HAP-1 (cell line): ENCODE results near the gene THRB.

Source experiments
- DNase-seq, 2 experiments: peaks; one replicate each; pipeline ENCODE4 v3.0.0-alpha.2; 2016 to 2020; ENCODE audit warnings: low spot score in 2 of 2
- H3K27me3 ChIP-seq: fragments of 250-450 bp; sonication (Bioruptor Pico); 2 replicates; pipeline ENCODE4 v1.5.1; 2020; ENCODE audit warnings: low read depth, mild to moderate bottlenecking, moderate library complexity
- H3K36me3 ChIP-seq: fragments of 250-450 bp; sonication (Bioruptor Pico); replicated peaks from 2 replicates; pipeline ENCODE4 v1.5.1; 2020; ENCODE audit warnings: mild to moderate bottlenecking
- H3K4me1 ChIP-seq: fragments of 250-450 bp; sonication (Bioruptor Pico); 2 replicates; pipeline ENCODE4 v1.5.1; 2020; ENCODE audit warnings: mild to moderate bottlenecking
- H3K4me3 ChIP-seq: fragments of 250-450 bp; sonication (Bioruptor Pico); 2 replicates; pipeline ENCODE4 v1.5.1; 2020; ENCODE audit warnings: mild to moderate bottlenecking, moderate library complexity
- H3K9me3 ChIP-seq: fragments of 250-450 bp; sonication (Bioruptor Pico); 2 replicates; pipeline ENCODE4 v1.5.1; 2020; ENCODE audit warnings: mild to moderate bottlenecking, moderate library complexity
- in situ Hi-C: fragments of 300-500 bp; cut with MboI; formaldehyde crosslinking; loops from 3 replicates; pipeline ENCODE4 v1.14.3; 2020; ENCODE audit warnings: low sequenced_read_pairs, inconsistent platforms, mixed read lengths

The THRB gene

DNA sequence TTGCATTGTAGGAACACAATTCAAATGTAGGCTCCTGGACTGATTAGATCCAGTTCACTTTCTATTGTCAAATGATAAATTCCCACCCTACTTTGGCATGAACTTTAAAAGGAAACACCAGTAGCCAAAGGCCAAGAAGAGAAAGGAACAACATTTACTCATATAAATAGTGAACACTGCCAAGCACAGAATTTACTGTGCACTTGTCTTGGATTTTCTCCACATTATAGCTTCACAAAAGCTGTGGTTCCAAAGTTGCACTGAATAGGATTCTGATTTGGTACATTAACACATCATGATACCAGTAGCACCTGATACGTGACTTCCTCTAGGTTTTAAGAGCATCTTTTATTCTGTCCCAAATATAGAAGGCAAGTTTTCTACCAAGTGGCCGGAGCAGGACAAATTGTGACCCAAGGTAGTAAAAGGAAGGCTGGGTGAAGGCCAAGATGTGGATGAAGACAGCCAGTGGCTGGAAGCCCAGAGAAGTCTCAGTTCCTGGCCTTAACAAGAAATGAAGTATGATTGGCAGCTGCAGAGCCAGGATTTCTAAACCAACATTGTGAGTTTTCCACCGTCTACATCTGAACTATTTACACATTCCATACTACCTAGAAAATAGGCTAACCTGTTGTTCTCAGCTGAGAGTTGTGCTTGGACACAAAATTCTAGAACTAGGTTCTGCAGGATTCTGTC lies 206.7 kb downstream of the THRB start:
- no peaks in the 10 kb centered on the region for H3K36me3 ChIP-seq
- DNase-seq = no peak
- in situ Hi-C loops = no loop called here
- no peaks in the 10 kb centered on the region for H3K27me3 ChIP-seq
- no peak overlapping the region for H3K4me3 ChIP-seq
- H3K4me1 ChIP-seq = no peaks in the 10 kb centered on the region
- H3K9me3 ChIP-seq = no peaks in the 10 kb centered on the region

DNA sequence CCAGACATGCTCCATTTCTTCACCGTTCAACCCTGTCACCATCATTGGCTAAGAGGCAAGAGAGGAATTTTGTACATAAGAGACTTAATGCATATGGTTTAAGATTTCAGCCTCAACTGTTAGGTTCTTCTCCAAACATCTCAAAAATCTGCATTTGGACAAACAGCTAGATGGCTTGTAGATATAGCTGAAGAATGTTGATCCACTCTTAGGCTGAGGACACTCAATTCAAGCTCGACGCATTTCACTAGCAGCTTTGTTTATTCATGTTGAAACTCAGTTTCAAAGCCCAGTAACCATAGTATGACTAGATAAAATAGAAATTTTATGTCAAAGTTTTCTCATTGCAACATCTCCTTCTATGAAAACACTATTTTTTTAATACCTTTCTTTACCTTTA lies 208.2 kb downstream of the THRB start:
- Histone ChIP-seq H3K4me1 (no peaks in the 10 kb centered on the region), H3K36me3 (no peaks in the 10 kb centered on the region), H3K27me3 (no peaks in the 10 kb centered on the region), H3K4me3 (no peak overlapping the region), H3K9me3 (no peaks in the 10 kb centered on the region)
- DNase-seq = no peak
- in situ Hi-C loops = no loop called here

DNA sequence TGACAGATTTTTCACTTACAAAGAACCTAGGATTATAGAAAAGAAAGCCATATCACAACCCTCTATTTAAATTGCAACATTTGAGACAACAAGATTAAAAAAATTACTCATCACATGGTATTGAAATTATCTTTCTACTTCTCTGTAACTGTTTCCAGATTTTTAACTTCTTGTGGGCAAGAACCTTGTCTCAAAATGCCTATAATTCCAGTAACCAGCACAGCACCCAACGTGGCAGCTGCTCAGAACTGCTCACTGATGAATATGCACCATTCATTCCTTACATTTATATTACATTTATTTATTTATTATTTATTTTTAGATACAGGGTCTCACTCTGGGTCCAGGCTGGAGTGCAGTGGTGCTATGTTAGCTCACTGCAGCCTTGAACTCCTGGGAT lies 216.1 kb downstream of the THRB start:
- DNase-seq = no peak
- H3K27me3 ChIP-seq = no peaks in the 10 kb centered on the region
- H3K4me1 ChIP-seq = no peaks in the 10 kb centered on the region
- no peaks in the 10 kb centered on the region for H3K36me3 ChIP-seq
- in situ Hi-C loops = no loop called here
- no peaks in the 10 kb centered on the region for H3K9me3 ChIP-seq
- H3K4me3 ChIP-seq = no peak overlapping the region

DNA sequence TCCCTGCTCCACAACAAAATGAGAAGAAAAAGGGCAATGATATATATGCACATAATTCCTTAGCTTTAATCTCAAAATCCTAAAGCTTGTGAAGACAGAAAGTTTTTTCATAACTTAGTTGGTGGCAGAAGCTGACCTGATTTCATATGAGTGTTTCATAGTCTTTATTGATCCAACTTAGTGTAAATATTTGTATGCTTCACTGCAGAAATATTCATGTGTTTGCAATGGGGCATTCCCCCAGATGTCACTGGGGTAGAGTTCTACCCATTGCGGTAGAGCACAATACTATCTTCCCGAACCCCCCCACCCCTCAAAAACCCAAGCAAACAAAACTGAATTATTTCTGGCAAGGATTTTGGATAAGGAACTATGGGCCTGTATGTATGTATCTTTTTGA lies 221.2 kb downstream of the THRB start:
- no peak for DNase-seq
- Histone ChIP-seq H3K9me3 (no peaks in the 10 kb centered on the region), H3K36me3 (no peaks in the 10 kb centered on the region), H3K27me3 (no peaks in the 10 kb centered on the region), H3K4me1 (no peaks in the 10 kb centered on the region), H3K4me3 (no peak overlapping the region)
- in situ Hi-C loops = no loop called here

DNA sequence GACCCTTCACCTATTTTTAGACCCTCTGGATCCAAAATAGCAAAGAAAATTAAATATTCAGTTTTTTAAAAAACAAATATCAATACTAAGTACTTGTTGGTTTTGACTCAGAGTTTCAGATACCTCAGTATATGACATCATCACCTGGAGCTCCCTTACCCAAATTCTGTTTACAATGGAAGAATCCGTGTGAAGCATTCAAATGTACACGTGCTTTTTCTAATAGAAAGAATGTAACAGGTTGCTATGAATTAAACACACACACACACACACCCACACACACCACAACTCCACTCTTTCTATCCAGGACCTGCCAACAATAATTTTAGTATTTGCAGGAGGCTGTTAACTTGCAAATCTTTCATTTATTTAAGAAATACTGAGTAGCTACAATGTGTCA lies 221.8 kb downstream of the THRB start:
- DNase-seq = no peak

DNA sequence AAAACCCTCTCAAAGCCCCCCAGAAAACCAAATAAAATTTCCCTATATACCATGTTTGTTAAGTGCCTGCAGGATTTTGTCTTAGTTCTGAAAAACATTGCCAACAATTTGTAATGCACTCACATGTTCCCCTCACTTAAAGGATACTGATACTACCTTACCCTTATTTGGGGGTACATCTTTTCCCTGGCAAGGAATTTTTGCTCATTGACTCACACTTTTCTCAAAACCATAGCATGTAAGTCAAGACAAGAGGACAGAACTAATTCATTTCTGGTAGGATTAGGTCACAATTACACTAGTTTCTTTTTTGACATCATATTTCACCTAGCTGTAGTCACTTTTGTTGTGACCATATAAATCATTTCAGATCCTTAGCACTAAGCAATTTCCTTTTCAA lies 222.2 kb downstream of the THRB start:
- Histone ChIP-seq H3K4me1 (no peaks in the 10 kb centered on the region), H3K9me3 (no peaks in the 10 kb centered on the region), H3K27me3 (no peaks in the 10 kb centered on the region), H3K36me3 (no peaks in the 10 kb centered on the region), H3K4me3 (no peak overlapping the region)
- DNase-seq = no peak
- in situ Hi-C loops = no loop called here

More for the DNA sequence above, 221.8 kb downstream of the THRB start:
- no peaks in the 10 kb centered on the region for H3K36me3 ChIP-seq
- no peaks in the 10 kb centered on the region for H3K27me3 ChIP-seq
- no peaks in the 10 kb centered on the region for H3K9me3 ChIP-seq
- no peak overlapping the region for H3K4me3 ChIP-seq
- no peaks in the 10 kb centered on the region for H3K4me1 ChIP-seq
- in situ Hi-C loops = no loop called here

DNA sequence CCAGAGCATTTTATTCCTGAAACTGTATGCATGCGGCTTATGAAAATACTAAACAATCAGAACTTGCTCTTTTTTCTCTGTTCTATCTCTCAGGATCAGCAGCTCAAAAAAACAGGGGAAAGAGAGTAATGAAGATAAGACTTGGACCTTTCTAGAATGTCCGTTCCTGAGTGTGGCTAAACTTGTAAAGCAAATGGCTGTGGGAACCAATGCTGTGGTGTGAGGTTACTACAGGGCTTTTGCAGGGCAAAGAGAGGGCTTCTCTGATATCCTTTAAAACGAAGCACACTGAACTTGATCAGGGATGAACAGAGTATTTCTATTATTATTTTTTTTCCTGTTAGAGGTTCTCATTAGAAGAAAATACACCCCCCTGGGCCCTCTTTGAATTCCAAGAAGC lies 223.4 kb downstream of the THRB start:
- Histone ChIP-seq H3K4me1 (no peaks in the 10 kb centered on the region), H3K36me3 (no peaks in the 10 kb centered on the region), H3K9me3 (no peaks in the 10 kb centered on the region), H3K4me3 (no peak overlapping the region), H3K27me3 (no peaks in the 10 kb centered on the region)
- in situ Hi-C loops = no loop called here
- no peak for DNase-seq

DNA sequence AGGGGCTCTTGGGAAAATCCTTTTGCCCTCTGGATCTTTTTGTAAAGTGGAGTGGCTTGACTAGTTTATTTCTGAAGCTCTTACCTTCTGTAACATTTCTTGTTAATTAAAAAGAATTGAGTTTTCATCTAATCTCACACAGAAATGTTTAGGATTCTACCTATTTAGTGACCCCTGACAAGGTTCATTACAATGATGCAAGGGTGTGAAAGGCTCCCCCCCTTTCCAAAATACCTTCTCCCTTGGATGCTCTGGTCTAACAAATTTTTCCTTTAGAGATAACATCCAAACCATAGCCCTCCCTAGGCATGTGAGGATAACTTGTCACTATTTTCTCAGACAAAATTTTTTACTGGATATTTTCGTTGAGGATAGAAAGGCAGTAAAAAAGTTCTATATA lies 223.9 kb downstream of the THRB start:
- no peaks in the 10 kb centered on the region for H3K9me3 ChIP-seq
- H3K4me3 ChIP-seq = no peak overlapping the region
- DNase-seq = no peak
- in situ Hi-C loops = no loop called here
- H3K36me3 ChIP-seq = no peaks in the 10 kb centered on the region
- no peaks in the 10 kb centered on the region for H3K4me1 ChIP-seq
- no peaks in the 10 kb centered on the region for H3K27me3 ChIP-seq

DNA sequence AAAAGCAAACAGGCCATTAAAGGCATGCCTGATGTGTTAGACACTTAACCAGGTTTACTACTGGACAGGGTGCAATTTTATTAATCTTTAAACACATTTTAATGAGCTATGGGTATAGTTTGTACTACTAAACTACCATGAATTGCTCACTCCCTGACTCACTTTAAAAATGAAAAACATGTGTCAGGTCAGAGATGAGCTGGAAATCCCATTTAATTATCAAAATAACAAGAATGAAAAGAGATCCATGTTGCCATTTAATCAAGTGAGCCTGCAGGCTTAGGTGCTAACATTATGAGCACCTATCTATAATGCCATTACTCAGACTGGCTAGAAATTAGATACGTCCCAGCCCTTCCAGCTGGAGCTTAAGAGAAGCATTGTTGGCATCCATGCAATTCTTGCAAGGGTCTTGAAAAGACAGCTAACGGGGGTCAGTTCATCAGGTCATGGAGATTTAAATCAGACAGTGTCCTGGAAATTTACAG lies 224.4 kb downstream of the THRB start:
- in situ Hi-C loops = no loop called here
- H3K9me3 ChIP-seq = no peaks in the 10 kb centered on the region
- no peaks in the 10 kb centered on the region for H3K4me1 ChIP-seq
- no peak overlapping the region for H3K4me3 ChIP-seq
- no peaks in the 10 kb centered on the region for H3K27me3 ChIP-seq
- DNase-seq = no peak
- H3K36me3 ChIP-seq = no peaks in the 10 kb centered on the region

DNA sequence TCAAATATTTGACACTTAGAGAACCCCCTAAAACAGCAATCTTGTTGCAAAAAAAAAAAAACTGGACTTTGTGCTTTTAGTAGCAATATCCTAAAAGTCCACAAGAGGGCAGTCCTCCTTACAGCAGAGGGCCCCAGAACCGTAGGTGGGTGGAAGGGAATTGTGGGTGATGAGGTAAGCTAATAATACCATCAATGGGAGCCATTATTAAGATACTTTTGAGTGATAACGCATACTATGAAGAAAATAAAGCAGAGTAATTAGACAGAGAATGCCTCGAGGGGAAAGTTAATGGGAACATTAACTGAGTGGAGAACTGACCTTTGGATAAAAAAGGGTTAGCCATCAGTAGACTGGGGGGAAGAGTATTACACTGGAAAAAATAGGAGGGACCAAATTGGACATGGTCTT lies 229.9 kb downstream of the THRB start:
- in situ Hi-C loops = loop anchor here (10.0 kb wide), 2 partner anchors 230 to 380 kb away; partner anchors contain the start of gene THRB
- peak; percentile 39 to 43 for DNase-seq

DNA sequence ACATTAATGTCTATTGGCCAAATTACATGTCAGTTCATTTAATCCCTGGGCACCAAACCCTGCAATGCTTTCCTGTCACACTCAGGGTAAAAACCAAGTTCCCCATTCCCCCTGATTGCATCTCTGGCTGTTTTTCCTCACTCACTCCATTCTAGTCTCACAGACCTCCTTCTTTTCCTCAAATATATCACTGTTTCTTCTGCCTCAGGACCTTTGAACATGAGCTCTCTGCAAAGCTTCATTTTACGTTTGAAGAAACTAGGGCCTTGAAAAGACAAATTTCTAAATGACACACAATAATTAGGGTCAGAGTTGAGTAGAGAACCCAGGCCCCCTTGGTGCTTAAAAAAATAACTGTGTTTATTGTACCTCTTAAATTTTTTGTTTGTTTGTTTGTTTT lies 230.6 kb downstream of the THRB start:
- no peak for DNase-seq
- H3K9me3 ChIP-seq = no peaks in the 10 kb centered on the region
- H3K4me1 ChIP-seq = no peaks in the 10 kb centered on the region
- no peak overlapping the region for H3K4me3 ChIP-seq
- in situ Hi-C loops = loop anchor here (10.0 kb wide), 2 partner anchors 231 to 381 kb away; partner anchors contain the start of gene THRB
- no peaks in the 10 kb centered on the region for H3K36me3 ChIP-seq
- no peaks in the 10 kb centered on the region for H3K27me3 ChIP-seq

More for the DNA sequence above, 229.9 kb downstream of the THRB start:
- Histone ChIP-seq H3K4me3 (no peak overlapping the region), H3K36me3 (no peaks in the 10 kb centered on the region), H3K9me3 (no peaks in the 10 kb centered on the region), H3K27me3 (no peaks in the 10 kb centered on the region), H3K4me1 (no peaks in the 10 kb centered on the region)

DNA sequence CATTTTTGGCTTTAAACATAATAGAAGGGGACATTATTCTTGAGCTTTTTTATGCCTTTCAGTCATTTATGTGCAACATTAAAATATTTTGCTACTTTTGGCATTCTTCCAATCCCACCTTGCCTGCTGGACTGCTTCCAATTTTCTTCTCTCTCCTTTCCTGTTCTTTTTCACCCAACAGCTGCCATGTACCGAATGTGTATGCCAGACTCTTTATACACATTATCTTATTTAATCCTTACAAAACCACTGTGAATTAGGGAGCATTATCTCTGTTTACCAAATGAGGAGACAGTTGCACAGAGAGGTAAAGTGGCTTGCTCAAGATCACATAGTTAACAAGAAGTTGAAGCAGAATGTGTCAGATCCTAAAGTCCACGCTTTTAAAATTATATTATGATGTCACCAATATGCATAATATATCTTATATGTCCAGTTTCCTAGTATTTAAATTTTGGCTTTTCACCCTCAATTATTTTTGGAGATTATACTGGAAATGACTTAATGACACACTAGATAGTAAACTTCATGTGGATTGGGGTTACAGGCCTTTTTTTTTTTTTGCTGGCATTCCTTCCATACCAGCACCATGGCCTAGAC lies 231.5 kb downstream of the THRB start:
- DNase-seq = no peak
- no peaks in the 10 kb centered on the region for H3K36me3 ChIP-seq
- in situ Hi-C loops = loop anchor here (10.0 kb wide), 2 partner anchors 232 to 382 kb away; partner anchors contain the start of gene THRB
- no peaks in the 10 kb centered on the region for H3K4me1 ChIP-seq
- H3K9me3 ChIP-seq = no peaks in the 10 kb centered on the region
- H3K27me3 ChIP-seq = no peaks in the 10 kb centered on the region
- no peak overlapping the region for H3K4me3 ChIP-seq

DNA sequence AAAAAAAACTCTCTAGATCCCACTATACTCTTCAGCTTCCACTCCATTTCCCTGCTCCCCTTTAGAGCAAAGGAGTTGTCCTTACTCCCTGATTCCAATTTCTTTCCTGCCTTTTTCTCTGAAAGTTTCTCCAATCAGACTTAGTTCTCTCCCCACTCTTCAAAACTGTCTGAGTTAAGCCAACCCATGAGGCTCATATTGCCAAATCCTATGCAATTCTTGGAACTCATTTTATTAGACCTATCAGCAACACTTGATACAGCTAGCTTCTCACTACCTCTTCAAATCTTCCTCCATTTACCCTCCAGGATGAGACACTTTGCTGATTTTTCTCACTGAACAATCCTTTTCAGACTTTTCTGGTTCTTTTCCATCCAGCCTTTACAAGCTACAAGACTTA lies 233.1 kb downstream of the THRB start:
- Histone ChIP-seq H3K4me1 (no peaks in the 10 kb centered on the region), H3K27me3 (no peaks in the 10 kb centered on the region), H3K36me3 (no peaks in the 10 kb centered on the region), H3K4me3 (no peak overlapping the region), H3K9me3 (no peaks in the 10 kb centered on the region)
- no peak for DNase-seq
- in situ Hi-C loops = loop anchor here (10.0 kb wide), 2 partner anchors 233 to 383 kb away; partner anchors contain the start of gene THRB

DNA sequence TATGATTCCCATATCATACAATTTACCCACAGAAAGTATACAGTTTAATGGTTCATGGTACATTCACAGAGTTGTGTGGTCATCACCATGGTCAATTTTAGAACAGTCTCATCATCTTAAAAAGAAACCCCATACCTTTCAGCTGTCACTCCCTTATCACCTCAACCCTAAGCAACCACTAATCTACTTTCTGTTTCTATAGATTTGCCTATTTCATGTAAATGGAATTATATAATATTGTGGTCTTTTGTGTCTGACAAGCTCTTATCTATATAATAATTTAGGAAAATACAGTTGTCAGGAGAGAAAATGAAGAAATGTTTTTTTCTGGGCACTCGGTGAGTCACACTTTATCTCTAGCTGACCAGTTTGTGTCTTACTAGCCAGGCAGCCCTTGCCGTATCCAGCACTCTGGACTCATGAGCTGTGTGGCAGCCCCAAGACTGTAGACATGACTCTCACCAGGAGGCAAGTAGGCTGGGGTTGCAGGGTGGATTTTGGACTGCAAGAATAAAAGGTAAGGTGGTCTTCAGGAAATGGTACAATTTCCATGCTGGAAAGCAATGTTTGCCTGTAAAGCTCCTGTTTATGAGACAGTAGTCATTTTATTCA lies 234.6 kb downstream of the THRB start:
- H3K4me1 ChIP-seq = no peaks in the 10 kb centered on the region
- H3K9me3 ChIP-seq = no peaks in the 10 kb centered on the region
- in situ Hi-C loops = loop anchor here (10.0 kb wide), 3 partner anchors 235 to 425 kb away; partner anchors contain the start of gene THRB
- H3K4me3 ChIP-seq = no peak overlapping the region
- no peaks in the 10 kb centered on the region for H3K36me3 ChIP-seq
- no peaks in the 10 kb centered on the region for H3K27me3 ChIP-seq
- no peak for DNase-seq
